Astrocyte of the spinal cord (primary cell): ENCODE data around the gene SLCO4A1.

Experiments used
- DNase-seq: peaks from one replicate; pipeline ENCODE4 v3.0.0; 2011; ENCODE audit warnings: low read depth, low spot score
- H3K4me3 ChIP-seq: 2 replicates; pipeline ENCODE4 v1.5.1; 2011; ENCODE audit warnings: low read depth, mild to moderate bottlenecking, low read length, moderate library complexity
- CTCF ChIP-seq: IDR thresholded peaks from 2 replicates; pipeline ENCODE4 v1.5.1; 2012; ENCODE audit warnings: low read depth, mild to moderate bottlenecking, low read length, inconsistent platforms
- in situ Hi-C: cut with HindIII; loops from 2 replicates; pipeline ENCODE4 v1.10.0; 2017; ENCODE audit warnings: low sequenced_read_pairs

SLCO4A1 gene

GRCh38 chr20:62714006-62714405 lies 71.7 kb downstream of the SLCO4A1 start:
- in situ Hi-C loops, result no loop called here
- no peak overlapping the region for H3K4me3 ChIP-seq
- no peak for DNase-seq
- no peak for TF ChIP-seq CTCF

- no peak for TF ChIP-seq CTCF
- H3K4me3 ChIP-seq, result no peak overlapping the region
- in situ Hi-C loops, result no loop called here
- no peak for DNase-seq
These were observed 72.5 kb downstream of the SLCO4A1 start for GRCh38 chr20:62714799-62715198.

GRCh38 chr20:62715201-62715600 lies 72.9 kb downstream of the SLCO4A1 start:
- DNase-seq, result no peak
- no peak for TF ChIP-seq CTCF
- in situ Hi-C loops, result no loop called here
- H3K4me3 ChIP-seq, result no peak overlapping the region

- no peak for TF ChIP-seq CTCF
- no peak for DNase-seq
- H3K4me3 ChIP-seq, result no peak overlapping the region
- in situ Hi-C loops, result no loop called here
These were observed 74.1 kb downstream of the SLCO4A1 start for GRCh38 chr20:62716198-62716940.

- in situ Hi-C loops, result no loop called here
- no peak for TF ChIP-seq CTCF
These were observed 74.6 kb downstream of the SLCO4A1 start for GRCh38 chr20:62716941-62717310.

GRCh38 chr20:62717933-62718332 lies 75.6 kb downstream of the SLCO4A1 start:
- H3K4me3 ChIP-seq, result no peak overlapping the region
- in situ Hi-C loops, result no loop called here
- DNase-seq, result no peak
- no peak for TF ChIP-seq CTCF

More at GRCh38 chr20:62716941-62717310, 74.6 kb downstream of the SLCO4A1 start:
- no peak for DNase-seq
- no peak overlapping the region for H3K4me3 ChIP-seq
